Endometrium (tissue), 2 donors: Measurements from ENCODE around the gene ASPA.

ENCODE experiments used
- FAIRE-seq: peaks from 2 replicates; lab custom pipeline; 2012; peaks lifted over from hg19 to GRCh38; lab: Jason Lieb, UNC
- donor health status: control.
- donor health status: control.

The ASPA gene

DNA sequence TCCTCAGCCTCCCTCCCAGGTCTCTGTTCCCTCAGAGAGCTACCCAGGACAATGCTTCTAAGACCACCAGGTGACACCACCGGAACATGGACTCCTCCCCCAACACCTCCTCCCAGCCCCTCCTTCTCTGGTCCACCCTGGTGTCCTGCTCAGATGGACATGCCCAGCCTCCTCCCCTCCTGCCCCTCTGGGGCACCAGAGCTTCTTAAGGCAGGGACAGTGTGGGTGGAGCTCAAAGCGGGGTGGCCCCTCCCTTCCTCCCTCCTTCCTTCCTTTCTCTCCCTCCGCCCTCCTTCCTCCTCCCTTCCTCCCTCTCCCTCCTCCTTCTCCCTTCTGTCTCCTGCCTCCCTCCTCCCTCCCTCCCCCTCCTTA, 59.1 kb downstream of the ASPA start:
- no peak for FAIRE-seq

DNA sequence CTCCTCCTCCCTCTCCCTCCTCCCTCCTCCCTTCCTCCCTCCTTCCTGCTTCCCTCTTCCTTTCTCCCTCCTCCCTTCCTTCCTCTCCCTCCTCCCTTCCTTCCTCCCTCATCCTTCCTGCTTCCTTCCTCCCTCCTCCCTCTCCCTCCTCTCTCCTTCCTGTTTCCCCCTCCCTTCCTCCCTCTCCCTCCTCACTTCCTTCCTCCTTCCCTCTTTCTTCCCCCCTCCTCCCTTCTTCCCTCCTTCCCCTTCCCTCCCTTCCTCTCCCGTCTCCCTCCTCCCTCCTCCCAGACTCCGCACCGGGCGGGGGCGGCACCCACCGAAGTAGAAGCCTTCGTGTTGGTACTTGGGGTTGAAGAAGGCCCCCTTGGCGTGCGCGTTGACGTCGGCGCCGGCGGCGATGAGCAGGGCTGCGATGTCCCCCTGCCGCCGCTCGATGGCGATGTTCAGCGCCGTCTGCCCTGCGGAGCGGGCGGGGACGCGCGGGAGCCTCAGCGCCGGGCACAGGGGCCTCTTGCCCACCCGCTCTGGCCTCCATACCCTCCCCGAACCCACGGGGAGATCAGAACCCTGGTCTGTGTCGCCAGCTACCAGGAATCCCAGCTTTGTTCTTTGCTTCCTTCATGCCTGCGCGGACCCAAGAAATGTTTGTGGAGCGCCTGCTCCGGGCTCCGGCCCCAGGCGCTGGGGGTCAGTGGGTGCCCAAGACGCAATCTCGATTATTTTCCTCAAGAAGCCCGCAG, 59.6 kb downstream of the ASPA start:
- no peak for FAIRE-seq

DNA sequence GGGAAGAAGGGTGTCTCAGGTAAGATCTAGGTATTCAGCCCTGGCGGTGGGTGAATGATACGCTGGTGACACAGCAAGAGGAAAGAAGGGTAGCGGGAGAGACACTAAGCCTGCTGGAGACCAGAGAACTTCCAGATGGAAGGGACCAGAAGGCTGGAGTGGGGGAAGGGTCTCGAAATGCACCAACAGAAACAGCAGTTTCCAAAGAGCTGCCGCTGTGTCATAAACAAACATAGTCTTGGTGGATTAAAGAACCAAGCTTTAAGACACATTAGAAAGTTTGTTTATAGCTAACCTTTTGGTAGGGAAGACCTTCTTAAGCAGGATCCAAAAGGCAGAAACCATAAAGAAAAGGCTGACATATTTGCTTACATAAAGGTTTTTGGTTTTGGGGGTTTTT, 60.9 kb downstream of the ASPA start:
- FAIRE-seq, result no peak

DNA sequence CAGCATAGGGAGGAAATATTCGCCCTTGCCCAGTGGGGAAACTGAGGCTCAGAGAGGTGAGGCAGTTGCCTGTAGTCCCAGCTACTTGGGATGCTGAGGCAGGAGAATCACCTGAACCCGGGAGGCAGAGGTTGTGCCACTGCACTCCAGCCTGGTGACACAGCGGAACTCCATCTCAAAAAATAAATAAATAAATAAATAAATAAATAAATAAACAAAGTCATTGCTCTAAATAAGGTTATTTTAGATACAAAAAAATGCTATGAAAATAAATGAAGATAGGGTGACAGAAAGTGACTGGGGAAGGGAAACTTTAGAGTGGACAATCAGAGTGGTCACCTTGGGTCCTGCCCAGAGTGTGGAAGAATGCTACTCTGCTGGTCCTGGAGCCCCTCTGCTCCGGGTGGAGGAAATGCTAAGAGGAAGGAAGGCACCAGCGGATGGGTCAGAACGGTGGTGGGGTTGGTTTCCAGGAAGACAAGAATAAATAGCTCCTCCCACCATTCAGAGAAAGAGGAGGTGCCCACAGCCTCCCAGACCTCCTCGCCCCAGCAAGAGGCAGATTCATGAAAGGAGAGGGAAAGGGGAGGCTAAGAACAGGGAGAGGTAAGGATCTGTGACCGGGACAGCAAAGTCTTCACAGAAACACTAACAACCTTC, 64.2 kb downstream of the ASPA start:
- no peak for FAIRE-seq

DNA sequence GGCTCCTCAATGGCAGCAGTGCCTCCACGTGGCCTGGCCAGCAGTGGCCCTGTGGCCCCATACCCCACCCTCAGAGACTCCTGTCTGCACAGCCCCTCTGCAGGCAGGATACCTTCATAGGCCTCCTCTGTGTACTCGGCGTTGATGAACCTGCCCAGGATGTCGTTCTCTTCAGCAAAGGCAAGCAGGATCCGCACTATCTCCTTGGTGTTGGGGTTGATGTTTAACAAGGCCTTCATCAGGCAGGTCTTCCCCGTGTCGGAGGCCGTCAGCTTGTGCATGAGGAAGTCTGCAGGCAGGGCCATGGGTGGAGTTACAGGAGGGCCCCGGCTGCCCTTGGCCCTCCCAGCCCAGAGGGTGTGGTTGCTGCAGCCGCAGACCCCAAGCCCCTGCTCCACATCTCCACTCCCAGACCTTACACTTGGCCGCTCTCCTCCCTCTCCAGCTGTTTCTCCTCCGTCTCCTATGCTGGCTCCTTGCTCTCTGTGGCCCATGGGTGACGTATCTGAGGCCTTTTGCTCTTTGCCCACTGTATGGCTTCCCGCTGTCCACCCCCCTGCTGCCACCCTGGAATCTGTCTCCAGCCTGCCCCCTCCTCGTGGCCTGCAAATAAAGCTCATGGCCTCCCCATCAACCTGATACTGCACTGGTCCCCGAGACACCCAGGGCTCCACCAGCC, 66.8 kb downstream of the ASPA start:
- FAIRE-seq, result no peak

DNA sequence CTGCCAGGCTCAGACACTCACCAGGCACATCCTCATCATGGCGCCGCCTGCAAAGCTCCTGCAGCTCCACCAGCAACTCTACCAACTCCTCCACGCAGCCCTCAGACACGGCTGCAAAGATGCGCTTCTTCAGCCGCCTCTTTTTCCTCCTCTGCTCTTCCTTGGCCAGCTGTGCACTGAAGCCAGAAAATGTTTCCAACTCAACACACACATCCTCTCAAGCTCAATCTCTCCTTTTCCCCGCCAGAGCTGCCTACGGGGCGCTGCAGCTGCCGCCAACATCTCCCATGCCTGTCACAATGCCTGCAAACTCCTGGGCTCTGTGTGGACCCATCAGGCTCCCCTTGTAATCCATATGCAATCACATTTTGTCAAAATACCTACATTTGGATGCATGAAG, 67.7 kb downstream of the ASPA start:
- FAIRE-seq, result no peak

DNA sequence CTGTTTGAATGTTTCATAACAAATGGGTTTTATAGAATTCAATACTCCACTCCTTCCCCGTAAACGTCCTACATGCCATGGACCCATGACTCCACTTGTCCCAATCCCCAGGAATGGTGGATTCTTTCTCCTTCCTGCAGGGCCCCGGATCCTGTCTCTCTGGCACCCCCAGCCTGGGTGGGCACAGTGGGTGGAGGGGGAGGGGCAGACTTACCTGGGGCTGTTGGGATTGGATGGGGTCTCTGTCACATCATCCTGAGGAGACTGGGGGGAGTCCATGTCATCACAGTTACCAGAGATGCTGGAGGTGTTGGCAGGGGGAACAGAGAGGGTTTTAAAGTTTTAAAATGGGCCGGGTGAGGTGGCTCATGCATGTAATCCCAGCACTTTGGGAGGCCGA, 68.6 kb downstream of the ASPA start:
- FAIRE-seq, result no peak

DNA sequence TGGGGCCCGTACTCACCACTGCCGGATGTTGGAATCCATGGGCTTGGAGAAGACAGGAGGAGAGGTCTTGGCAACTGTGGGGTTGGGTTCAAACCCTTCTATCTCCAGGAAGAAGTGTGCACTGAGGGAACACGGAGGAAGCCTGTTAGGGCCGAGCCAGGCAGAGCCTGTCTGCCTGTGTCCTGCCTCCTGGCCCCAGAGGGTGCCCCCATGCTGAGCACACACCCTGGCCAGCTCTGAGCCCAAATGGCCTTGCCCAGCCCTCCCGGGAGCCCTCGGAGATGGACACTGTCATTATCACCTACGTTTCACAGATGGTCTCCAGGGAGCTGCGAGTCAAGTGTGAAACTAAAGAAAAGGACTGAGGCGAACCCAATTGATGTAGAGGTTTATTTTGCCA, 69.4 kb downstream of the ASPA start:
- no peak for FAIRE-seq

DNA sequence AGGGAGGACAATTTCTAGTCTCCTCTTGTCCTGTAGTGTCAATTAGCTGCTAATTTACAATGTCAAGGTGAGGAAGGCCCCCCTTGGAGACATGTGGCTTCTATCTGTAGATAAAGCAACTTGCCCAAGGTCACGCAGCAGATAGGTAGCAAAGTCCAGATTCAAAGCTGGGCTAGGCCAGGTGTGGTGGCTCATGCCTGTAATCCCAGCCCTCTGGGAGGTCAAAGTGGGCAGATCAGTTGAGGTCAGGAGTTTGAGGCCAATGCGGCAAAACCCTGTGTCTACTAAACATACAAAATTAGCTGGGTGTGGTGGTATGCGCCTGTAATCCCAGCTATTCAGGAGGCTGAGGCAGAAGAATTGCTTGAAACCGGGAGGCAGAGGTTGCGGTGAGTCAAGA, 70.7 kb downstream of the ASPA start:
- FAIRE-seq, result no peak

DNA sequence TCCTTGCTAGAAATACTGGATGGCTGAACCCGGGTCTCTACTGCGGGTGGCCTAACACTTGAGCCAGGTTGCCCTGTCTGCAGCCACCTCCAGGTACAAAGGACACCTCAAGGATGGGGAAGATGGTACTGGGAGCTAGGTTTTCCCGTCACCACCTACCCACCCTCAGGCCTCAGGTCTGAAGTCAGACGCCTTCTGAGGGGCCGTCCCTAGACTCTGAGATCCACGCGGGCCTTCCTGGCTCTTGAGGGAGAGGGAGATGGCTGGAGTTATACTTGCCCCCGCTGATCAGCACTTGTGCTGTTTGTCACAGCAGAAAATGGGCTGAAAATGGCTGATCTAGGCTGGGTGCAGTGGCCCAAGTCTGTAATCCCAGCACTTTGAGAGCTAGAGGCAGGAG, 71.2 kb downstream of the ASPA start:
- no peak for FAIRE-seq

DNA sequence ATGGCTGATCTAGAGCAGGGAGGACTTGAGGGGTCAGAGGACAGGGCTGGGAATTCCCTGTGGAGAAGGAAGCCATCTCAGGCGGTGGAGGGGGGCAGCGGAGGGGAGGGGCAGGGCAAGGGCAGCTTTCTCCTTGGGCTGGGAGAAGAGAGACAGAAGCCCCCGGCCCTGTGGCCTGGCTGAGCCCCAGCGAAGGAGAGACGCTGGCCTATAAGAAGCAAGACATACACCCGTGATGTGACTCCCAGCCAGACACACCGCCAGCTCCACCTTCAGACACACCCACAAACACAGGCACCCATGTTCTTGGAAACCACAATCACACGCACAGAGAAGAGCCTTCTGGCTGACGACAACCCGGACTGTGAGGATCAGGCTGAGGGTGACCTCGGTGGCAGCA, 71.8 kb downstream of the ASPA start:
- no peak for FAIRE-seq

DNA sequence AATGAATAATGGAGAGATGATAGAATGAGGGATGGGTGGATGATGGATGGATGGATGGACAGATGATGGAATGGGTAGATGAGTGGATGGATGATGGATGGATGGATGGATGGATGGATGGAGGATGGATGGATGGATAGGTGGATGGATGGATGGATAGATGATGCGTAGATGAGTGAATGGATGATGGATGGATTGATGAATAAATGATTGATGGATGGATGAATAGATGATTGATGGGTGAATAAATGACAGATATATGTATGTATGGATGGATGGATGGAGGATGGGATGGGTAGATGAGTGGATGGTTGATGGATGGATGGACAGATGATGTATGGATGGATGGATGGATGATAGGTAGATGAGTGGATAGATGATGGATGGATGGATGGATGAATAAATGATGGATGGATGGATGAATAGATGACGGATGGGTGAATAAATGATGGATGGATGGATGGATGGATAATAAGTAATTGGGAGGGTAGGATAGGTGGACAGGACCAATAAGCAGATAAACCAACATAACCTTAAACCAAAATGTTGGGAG, 73.9 kb downstream of the ASPA start:
- no peak for FAIRE-seq

DNA sequence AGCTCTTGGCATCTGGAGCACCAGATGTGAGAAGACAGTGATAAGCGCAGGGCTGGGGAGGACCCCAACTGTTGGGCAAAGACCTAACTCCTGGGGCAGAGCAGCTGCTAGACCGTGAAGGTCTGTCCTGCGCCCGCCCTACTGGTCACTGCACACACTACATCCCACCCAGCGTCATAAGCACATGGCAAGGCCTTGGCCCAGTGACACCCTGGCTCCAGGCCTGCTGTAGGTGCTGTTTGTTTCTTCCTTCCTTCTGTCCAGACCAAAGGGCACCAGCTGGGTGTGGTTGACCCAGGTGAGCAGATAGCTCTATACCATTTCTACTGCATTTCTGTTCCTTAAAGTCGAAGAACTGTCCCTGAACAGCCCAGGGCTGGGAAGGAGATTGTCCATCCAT, 75.4 kb downstream of the ASPA start:
- no peak for FAIRE-seq

DNA sequence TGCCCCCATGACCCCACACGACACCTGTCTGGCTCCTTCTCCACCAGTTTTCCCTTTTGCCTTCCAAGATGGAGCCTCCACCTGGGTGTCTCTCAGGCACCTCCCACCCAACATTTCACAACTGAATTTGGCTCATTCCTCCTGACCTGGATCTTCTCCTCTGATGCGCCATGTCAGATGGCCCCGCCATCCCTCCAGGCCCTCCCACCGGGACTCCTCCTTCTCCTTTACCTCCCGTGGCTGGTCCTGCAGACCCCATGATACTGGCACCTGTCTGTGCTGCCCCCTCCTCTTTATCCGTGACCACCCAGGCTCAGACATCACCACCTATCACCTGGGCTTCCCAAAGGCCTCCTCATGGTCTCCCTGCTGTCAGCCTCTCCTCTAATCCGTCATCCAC, 77.1 kb downstream of the ASPA start:
- no peak for FAIRE-seq
